GM13976 (cell line): ENCODE measurements around the gene GOT1.

Source experiments
- DNase-seq: peaks from one replicate; pipeline ENCODE4 v3.0.0; 2012; ENCODE audit warnings: low spot score
- CTCF ChIP-seq: IDR thresholded peaks from 2 replicates; pipeline ENCODE4 v1.5.1; 2012; ENCODE audit warnings: borderline replicate concordance, mild to moderate bottlenecking; ENCODE audit not compliant: insufficient read depth; ENCODE audit errors: extremely low read depth, missing control alignments, control extremely low read depth
- in situ Hi-C: fragments of 300-500 bp; cut with MboI; formaldehyde crosslinking; loops from one replicate; pipeline ENCODE4 v1.12.0; 2022; ENCODE audit warnings: low sequenced_read_pairs, mixed read lengths, inconsistent platforms; ENCODE audit not compliant: unreplicated experiment

Gene GOT1

GRCh38 chr10:99347672-99348071, 82.8 kb downstream of the GOT1 start:
- no peak for TF ChIP-seq CTCF
- in situ Hi-C loops = no loop called here
- no peak for DNase-seq
